WI38 (cell line): Measurements from ENCODE around the gene HMX2.
A peak's percentile ranks its signal among the peaks of the same experiment; 100 is the strongest.

Experiments
- H3K4me3 ChIP-seq: 2 replicates; pipeline ENCODE4 v1.5.1; 2011; ENCODE audit warnings: low read depth, mild to moderate bottlenecking, control low read depth, low read length
- TF ChIP-seq, protein P1 (sequence below): IDR thresholded peaks from 2 replicates; pipeline ENCODE4 v1.5.1; 2012; ENCODE audit warnings: low read depth, mild to moderate bottlenecking, control low read depth, low read length

The HMX2 gene

GRCh38 chr10:123134343-123134914, 13.5 kb upstream of the HMX2 start:
- TF ChIP-seq, protein P1, sequence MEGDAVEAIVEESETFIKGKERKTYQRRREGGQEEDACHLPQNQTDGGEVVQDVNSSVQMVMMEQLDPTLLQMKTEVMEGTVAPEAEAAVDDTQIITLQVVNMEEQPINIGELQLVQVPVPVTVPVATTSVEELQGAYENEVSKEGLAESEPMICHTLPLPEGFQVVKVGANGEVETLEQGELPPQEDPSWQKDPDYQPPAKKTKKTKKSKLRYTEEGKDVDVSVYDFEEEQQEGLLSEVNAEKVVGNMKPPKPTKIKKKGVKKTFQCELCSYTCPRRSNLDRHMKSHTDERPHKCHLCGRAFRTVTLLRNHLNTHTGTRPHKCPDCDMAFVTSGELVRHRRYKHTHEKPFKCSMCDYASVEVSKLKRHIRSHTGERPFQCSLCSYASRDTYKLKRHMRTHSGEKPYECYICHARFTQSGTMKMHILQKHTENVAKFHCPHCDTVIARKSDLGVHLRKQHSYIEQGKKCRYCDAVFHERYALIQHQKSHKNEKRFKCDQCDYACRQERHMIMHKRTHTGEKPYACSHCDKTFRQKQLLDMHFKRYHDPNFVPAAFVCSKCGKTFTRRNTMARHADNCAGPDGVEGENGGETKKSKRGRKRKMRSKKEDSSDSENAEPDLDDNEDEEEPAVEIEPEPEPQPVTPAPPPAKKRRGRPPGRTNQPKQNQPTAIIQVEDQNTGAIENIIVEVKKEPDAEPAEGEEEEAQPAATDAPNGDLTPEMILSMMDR, result no peak
- H3K4me3 ChIP-seq, result no peak overlapping the region

DNA sequence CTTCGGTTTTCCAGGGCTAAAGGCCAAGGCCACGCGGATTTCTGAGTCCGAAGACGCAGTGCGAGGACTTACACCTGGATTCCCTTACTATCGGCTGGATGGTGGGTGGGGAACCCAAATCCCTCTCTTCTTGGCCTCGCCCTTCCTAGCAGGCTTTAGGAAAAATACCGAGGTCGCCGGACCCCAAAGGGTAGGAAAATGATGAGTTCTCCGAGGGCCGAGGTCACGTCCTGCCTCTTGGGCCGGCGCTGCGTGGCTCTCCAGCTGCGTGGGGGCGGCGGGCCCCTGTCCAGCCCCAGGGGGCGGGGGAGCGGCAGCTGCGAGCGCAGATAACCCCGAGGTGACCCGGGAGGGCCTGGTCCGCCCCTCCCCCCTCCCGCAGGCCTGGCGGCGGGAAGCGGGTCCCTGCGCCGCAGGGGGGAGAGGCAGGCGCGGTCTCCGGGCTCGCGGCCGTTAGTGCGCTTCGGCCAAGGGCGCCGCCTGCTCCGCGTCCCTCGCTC, 13.0 kb upstream of the HMX2 start:
- TF ChIP-seq, protein P1, result no peak
- no peak overlapping the region for H3K4me3 ChIP-seq

GRCh38 chr10:123135415-123136141, 12.4 kb upstream of the HMX2 start, which contains the start of gene HMX3:
Gene HMX3, plus strand, starts transcription at chr10:123135970. Its CDS starts 81 bp downstream, at chr10:123136051.
- H3K4me3 ChIP-seq, result peak within 1 kb of the TSS; percentile 41
- TF ChIP-seq, protein P1, result no peak

- H3K4me3 ChIP-seq, result no peak overlapping the region
- TF ChIP-seq, protein P1, result no peak
Measured at GRCh38 chr10:123136221-123136805, 11.6 kb upstream of the HMX2 start.

DNA sequence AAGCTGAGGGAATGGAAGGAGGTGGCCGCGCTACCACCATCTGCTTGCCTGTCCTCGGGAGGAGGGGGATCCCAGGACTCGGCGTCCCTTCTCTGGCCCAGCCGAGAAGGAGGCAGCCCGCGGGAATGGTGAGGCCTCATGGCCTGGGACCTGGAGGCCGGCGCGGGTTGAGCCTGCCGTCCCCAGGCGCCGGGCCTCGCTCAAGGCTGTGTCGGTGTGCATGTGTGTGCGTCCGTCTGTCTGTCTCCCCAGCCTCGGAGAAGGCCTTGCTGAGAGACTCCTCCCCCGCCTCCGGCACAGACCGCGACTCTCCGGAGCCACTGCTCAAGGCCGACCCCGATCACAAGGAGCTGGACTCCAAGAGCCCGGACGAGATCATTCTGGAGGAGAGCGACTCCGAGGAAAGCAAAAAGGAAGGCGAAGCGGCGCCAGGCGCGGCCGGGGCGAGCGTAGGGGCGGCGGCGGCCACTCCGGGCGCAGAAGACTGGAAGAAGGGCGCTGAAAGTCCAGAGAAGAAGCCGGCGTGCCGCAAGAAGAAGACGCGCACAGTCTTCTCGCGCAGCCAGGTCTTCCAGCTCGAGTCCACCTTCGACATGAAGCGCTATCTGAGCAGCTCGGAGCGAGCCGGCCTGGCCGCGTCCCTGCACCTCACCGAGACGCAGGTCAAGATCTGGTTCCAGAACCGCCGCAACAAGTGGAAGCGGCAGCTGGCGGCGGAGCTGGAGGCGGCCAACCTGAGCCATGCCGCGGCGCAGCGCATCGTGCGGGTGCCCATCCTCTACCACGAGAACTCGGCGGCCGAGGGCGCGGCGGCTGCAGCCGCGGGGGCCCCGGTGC, 10.9 kb upstream of the HMX2 start:
- TF ChIP-seq, protein P1, result no peak
- 0 out of 2 replicates have a peak overlapping the region, but pooled peaks have one; percentile 3 for H3K4me3 ChIP-seq

DNA sequence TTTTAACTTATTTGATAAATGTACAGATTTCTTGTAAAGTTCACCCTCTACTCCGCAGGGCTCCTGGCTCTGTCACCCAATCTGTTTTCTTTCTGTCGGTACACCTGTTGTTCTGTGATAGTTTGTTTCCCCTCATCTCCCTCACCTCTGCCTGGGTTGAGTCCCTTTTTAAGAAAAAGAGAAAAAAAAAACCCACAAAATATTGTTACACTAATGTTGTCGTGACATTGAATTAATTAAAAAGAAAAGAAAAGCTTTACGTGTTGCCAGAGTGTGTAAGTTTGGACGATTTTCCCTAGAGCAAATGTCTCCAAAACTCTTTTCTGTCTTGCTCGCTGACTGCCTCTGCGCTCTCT, 8.8 kb upstream of the HMX2 start:
- TF ChIP-seq, protein P1, result no peak
- no peak overlapping the region for H3K4me3 ChIP-seq
